A204.1 (cell line): ENCODE data around the gene ANKRD36B.
A peak's percentile ranks its signal among the peaks of the same experiment; 100 is the strongest.
"Not testable (repeated sequence)": the region's sequence is repeated elsewhere in the genome, so short reads cannot be mapped to it uniquely, and the experiment has no call there.

Experiments used
- FAIRE-seq: peaks from 2 replicates; lab custom pipeline; 2012; peaks lifted over from hg19 to GRCh38; lab: Jason Lieb, UNC

ANKRD36B gene

GRCh38 chr2:97589598-97590510 lies at the start of gene ANKRD36B:
TSS of gene ANKRD36B (minus strand) at chr2:97589877. CDS start at chr2:97589685, 192 bp downstream.
- FAIRE-seq, result not testable (repeated sequence)

DNA sequence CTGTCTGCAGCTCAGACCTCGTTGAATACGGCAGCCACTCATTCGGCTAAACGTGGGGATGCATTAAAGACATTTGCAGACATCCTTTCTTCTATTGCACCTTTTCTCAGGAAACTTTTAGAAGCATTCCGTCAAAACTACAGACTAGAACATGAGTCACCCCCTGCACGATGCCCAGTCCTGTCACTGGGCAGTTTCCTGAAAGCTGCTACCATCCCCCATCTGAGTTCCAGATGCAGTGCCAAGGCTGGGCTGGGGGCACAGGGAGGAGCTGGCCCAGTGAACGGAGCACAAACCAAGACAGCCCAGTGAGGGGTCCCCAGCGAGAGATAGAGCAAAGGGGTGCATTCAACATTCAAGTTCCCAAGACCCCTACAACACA lies 36.4 kb upstream of the ANKRD36B start:
- FAIRE-seq, result not testable (repeated sequence)

DNA sequence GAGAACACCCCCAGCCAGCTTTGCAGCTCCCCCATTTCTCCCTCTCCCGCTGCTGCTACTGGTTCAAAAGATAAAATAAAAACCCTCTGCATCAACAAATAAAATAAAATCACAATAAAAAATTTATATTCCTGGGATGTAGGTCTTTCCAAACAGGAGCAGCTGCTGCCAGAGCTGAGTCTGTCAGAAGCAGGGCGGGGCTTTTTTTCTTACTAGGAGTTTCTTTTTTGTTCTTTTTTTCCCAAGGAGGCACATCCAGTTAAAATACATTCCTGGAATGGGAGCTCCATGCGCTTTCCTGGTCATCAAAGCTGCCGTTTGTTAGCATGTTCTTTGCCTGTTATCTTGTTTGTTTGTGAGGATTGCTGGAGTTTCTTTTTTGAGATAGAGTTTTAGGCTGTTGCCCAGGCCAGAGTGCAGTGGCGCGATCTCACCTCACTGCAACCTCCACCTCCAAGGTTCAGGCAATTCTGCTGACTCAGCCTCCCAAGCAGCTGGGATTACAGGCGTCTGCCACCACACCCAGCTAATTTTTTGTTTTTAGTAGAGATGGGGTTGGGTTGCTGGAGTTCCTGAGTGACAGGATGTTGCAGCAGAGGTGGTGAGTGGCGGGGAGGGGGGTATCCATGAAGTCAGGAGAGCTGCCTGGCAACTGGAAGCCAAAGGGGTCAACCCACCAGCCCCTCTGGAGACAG lies 35.8 kb upstream of the ANKRD36B start:
- FAIRE-seq, result not testable (repeated sequence)

- FAIRE-seq, result not testable (repeated sequence)
These were observed 33.3 kb upstream of the ANKRD36B start for GRCh38 chr2:97622976-97623375.

GRCh38 chr2:97620492-97620891 lies 30.8 kb upstream of the ANKRD36B start:
- FAIRE-seq, result not testable (repeated sequence)

GRCh38 chr2:97618939-97619827 lies 29.5 kb upstream of the ANKRD36B start:
- not testable (repeated sequence) for FAIRE-seq

GRCh38 chr2:97617911-97618310 lies 28.2 kb upstream of the ANKRD36B start:
- no peak for FAIRE-seq

DNA sequence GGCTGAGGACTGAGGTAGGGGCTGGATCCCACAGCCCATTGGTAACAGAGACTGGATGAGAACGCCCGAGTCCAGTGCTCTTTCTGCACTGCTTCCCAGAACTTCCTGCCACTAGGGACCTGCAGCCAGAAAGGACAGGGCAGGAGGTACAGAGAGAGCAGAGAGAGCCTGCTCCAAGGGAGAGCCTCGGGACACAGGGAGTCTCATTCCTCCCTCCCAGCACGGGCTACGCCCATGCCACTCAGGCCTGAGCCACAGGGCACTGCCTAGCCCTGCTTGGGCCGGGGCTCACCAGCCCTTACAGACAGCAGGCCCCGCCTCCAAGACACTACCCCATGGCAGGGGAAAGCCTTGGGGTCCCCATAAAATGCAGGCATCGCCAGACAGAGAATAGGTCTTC lies 26.1 kb upstream of the ANKRD36B start:
- FAIRE-seq, result not testable (repeated sequence)

DNA sequence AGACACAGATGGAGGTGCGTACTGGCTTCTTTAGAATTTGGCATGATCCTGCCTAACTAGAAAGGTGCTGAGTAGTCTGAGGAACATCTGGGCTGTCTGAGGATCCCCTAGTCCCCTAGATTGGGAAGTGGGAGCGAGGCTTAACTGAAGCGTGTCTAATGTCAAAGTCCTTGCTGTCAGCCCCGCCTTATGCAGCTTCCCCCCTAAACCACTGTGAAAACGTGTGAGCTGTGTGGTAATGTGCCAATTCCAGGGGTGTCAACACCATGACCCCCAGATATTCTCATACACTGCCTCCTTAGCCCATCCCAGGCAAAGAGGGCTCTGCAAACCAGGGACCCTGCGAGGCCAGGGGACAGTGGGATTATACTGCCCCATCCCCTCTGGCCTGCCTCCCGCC lies 22.2 kb upstream of the ANKRD36B start:
- not testable (repeated sequence) for FAIRE-seq

DNA sequence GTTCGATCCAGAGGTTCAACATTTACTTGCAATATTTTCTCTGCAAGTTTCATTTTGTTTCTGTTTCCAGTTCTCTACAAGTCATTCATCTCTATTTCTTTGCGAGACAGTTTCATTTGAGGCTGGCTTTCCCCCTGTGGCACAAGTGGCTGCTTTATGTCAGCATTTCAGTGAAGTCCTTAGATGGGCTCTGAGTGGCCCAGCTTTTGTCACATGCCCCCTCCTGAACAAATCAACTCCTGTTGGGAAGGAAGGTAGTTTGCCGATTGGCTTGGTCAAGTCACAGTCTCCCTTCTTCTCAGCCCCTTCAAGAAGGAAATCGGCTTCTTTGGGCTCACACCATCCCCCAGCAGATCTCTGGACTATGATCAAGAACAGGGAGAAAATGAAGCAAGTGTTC lies 19.1 kb upstream of the ANKRD36B start:
- not testable (repeated sequence) for FAIRE-seq

- FAIRE-seq, result not testable (repeated sequence)
These were observed 16.1 kb upstream of the ANKRD36B start for GRCh38 chr2:97605524-97606339.

GRCh38 chr2:97605109-97605508 lies 15.4 kb upstream of the ANKRD36B start:
- FAIRE-seq, result not testable (repeated sequence)

DNA sequence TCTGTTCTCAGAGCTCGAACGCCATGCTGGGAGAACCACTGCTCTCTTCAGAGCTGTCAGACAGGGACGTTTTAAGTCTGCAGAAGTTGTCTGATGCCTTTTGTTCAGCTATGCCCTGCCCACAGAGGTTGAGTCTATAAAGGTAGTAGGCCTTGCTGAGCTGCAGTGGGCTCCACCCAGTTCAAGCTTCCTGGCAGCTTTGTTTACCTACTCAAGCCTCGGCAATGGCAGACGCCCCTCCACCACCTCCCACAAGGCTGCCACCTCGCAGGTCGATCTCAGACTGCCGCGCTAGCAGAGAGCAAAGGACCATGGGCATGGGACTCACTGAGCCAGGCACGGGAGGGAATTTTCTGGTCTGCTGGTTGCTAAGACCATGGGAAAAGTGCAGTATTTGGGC lies 11.9 kb upstream of the ANKRD36B start:
- not testable (repeated sequence) for FAIRE-seq

- not testable (repeated sequence) for FAIRE-seq
These were observed 6.5 kb upstream of the ANKRD36B start for GRCh38 chr2:97596180-97596579.

- FAIRE-seq, result not testable (repeated sequence)
These were observed 3.8 kb upstream of the ANKRD36B start for GRCh38 chr2:97593520-97593919.

GRCh38 chr2:97590515-97591394 lies 1.1 kb upstream of the ANKRD36B start:
- peak; percentile 90 for FAIRE-seq

GRCh38 chr2:97589257-97589597 lies 450 bp downstream of the ANKRD36B start:
- not testable (repeated sequence) for FAIRE-seq

DNA sequence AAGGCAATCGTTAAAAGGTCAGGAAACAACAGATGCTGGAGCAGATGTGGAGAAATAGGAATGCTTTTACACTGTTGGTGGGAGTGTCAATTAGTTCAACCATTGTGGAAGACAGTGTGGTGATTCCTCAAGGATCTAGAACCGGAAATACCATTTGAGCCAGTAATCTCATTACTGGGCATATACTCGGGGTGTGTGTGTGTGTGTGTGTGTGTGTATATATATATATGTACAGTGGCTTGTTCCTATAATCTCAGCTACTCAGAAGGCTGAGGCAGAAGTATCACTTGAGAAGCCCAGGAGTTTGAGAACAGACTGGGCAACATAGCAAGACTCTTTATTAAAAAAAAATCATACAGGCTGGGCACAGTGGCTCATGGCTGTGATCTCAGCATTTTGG lies 24.0 kb downstream of the ANKRD36B start:
- FAIRE-seq, result not testable (repeated sequence)

DNA sequence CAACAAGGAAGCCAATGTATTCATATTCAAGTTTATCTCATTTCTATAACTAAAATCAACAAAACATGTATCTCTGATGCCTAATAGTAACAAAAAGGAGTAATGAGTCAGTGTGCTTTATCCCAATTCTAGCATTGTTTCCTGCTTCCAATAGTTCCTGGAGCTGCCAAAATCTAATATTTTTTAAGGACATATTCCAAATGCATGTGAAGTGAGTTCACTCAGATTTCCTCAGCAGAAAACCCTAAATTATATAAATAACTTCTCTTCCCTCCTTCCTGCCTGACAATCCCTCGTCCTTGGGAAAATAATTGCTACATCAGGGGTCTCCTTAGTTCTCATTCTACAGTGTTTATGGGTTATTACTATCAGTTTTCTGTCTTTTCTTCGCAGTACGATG lies 37.3 kb downstream of the ANKRD36B start:
- not testable (repeated sequence) for FAIRE-seq

DNA sequence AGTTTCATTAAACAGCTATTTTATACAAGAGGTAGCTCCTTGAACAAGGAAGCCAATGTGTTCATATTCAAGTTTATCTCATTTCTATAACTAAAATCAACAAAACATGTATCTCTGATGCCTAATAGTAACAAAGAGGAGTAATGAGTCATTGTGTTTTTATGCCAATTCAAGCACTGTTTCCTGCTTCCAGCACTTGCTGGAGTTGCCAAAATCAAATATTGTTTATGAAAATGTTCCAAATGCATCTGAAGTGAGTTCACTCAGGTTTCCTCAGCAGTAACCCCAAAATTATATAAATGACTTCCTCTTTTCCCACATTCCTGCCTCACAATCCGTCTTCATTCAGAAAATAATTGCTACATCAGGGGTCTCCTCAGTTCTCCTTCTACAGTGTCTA lies 39.2 kb downstream of the ANKRD36B start:
- not testable (repeated sequence) for FAIRE-seq
